Medulla oblongata (tissue), 1 donor: ENCODE measurements around the gene SCGB1D2.

Experiments
- DNase-seq: peaks from one replicate; pipeline ENCODE4 v3.0.0-alpha.2; 2015; ENCODE audit errors: extremely low spot score

Gene SCGB1D2

GRCh38 chr11:62260261-62260953 lies 18.4 kb downstream of the SCGB1D2 start:
- DNase-seq: no peak

GRCh38 chr11:62264004-62264403 lies 22.0 kb downstream of the SCGB1D2 start:
- DNase-seq: no peak

- no peak for DNase-seq
Observed at GRCh38 chr11:62266558-62266957, 24.5 kb downstream of the SCGB1D2 start.

- DNase-seq: no peak
Observed at GRCh38 chr11:62267050-62267449, 25.0 kb downstream of the SCGB1D2 start.

GRCh38 chr11:62267576-62267975 lies 25.5 kb downstream of the SCGB1D2 start:
- no peak for DNase-seq

- DNase-seq: no peak
Observed at GRCh38 chr11:62269654-62270278, 27.7 kb downstream of the SCGB1D2 start, which contains the start of gene SCGB2A2. Gene SCGB2A2 (plus strand): TSS chr11:62270158. CDS start chr11:62270217, 59 bp downstream.

GRCh38 chr11:62273284-62273683 lies 31.2 kb downstream of the SCGB1D2 start:
- DNase-seq: no peak

GRCh38 chr11:62273789-62274275 lies 31.8 kb downstream of the SCGB1D2 start:
- no peak for DNase-seq

- DNase-seq: no peak
Observed at GRCh38 chr11:62280452-62280851, 38.4 kb downstream of the SCGB1D2 start.
